Naive B cell (primary cell): ENCODE results near the gene STAT5A. TPM values are rescaled to one million over a fixed set of nuclear protein-coding genes. Genes with fewer than 3 reads are reported as not detected.

Experiments used
- polyA plus RNA-seq, 6 donors: library from polyadenylated mRNA; unstranded; fragments of 300-500 nt; fragmentation: Illumina TruSeq; gene quantifications; one replicate each; pipeline ENCODE4 v1.2.3, GENCODE V29; 2021; ENCODE audit warnings: low read depth in 6 of 6

STAT5A gene
- polyA plus RNA-seq, 6 donors from 2014 or later: 24.6 to 53.2 (median 45.2) TPM

Other genes with a start within 250 kb of the STAT5A start
- gene C17orf113, start 237.9 kb upstream of the STAT5A start, polyA plus RNA-seq: under 1 TPM; 0.13 to 0.87 (median 0.58) TPM
- gene ZNF385C, start 190.0 kb upstream of the STAT5A start, polyA plus RNA-seq: under 1 TPM in 1 of 6 donors, not detected in 5; 0.21 TPM
- 10 to 100 TPM in 5 of 6 donors, 1 to 10 TPM in 1; 9.4 to 22.3 (median 13.4) TPM for gene DHX58, start 175.8 kb upstream of the STAT5A start, polyA plus RNA-seq
- gene KAT2A, start 167.1 kb upstream of the STAT5A start, polyA plus RNA-seq: 10 to 100 TPM in 4 of 6 donors, 1 to 10 TPM in 2; 5.0 to 13.5 (median 10.1) TPM
- gene HSPB9, start 165.7 kb upstream of the STAT5A start, polyA plus RNA-seq: under 1 TPM in 4 of 6 donors, not detected in 2; 0.17 to 0.37 (median 0.25) TPM
- 100 to 1,000 TPM in 3 of 6 donors, 10 to 100 TPM in 3; 72.4 to 137 (median 94.4) TPM for gene RAB5C, start 133.5 kb upstream of the STAT5A start, polyA plus RNA-seq
- gene KCNH4, start 107.4 kb upstream of the STAT5A start, polyA plus RNA-seq: under 1 TPM in 4 of 6 donors, not detected in 2; 0.09 to 0.17 (median 0.12) TPM
- not detected for gene HCRT, start 103.0 kb upstream of the STAT5A start, polyA plus RNA-seq
- gene GHDC, start 94.0 kb upstream of the STAT5A start, polyA plus RNA-seq: 10 to 100 TPM; 21.9 to 32.7 (median 26.2) TPM
- 10 to 100 TPM; 22.8 to 52.6 (median 42.6) TPM for gene STAT5B, start 12.1 kb upstream of the STAT5A start, polyA plus RNA-seq
- gene STAT3, start 99.9 kb downstream of the STAT5A start, polyA plus RNA-seq: 100 to 1,000 TPM in 3 of 6 donors, 10 to 100 TPM in 3; 89.8 to 112 (median 101) TPM
- gene CAVIN1, start 134.8 kb downstream of the STAT5A start, polyA plus RNA-seq: not detected
- 10 to 100 TPM; 42.5 to 81.0 (median 62.8) TPM for gene ATP6V0A1, start 170.4 kb downstream of the STAT5A start, polyA plus RNA-seq
- 10 to 100 TPM; 17.1 to 34.9 (median 23.6) TPM for gene NAGLU, start 247.7 kb downstream of the STAT5A start, polyA plus RNA-seq